Esophagus muscularis mucosa (tissue), 3 donors: ENCODE results near the gene URB1.

ENCODE experiments used
- CTCF ChIP-seq, 3 experiments: fragments of 200-600 bp in 2 of 3; fragments of 450-650 bp in 1 of 3; sonication (generic) in 2 of 3; IDR thresholded peaks; one replicate each; pipeline ENCODE4 v1.5.1; 2017 to 2019; ENCODE audit warnings: antibody characterized with exemption in 3 of 3, mild to moderate bottlenecking in 2 of 3, moderate library complexity in 1 of 3
- POLR2AphosphoS5 ChIP-seq, 2 donors: sonication (generic); formaldehyde crosslinking; IDR thresholded peaks; one replicate each; pipeline ENCODE4 v1.6.1; 2017; ENCODE audit warnings: antibody characterized with exemption in 2 of 2

- TF ChIP-seq POLR2AphosphoS5 (IDR thresholded peaks at IDR 0.05) (no peak), CTCF (IDR thresholded peaks at IDR 0.05) (no peak)
Observed at GRCh38 chr21:32309906-32310460, 82.8 kb downstream of the URB1 start.
